GM04504 (cell line): ENCODE results near the gene DLAT.
"Not testable (repeated sequence)": the region's sequence is repeated elsewhere in the genome, so short reads cannot be mapped to it uniquely, and the experiment has no call there.

ENCODE experiments used
- DNase-seq: peaks from one replicate; pipeline ENCODE4 v3.0.0-alpha.2; 2012; ENCODE audit warnings: low read depth

DLAT gene

DNA sequence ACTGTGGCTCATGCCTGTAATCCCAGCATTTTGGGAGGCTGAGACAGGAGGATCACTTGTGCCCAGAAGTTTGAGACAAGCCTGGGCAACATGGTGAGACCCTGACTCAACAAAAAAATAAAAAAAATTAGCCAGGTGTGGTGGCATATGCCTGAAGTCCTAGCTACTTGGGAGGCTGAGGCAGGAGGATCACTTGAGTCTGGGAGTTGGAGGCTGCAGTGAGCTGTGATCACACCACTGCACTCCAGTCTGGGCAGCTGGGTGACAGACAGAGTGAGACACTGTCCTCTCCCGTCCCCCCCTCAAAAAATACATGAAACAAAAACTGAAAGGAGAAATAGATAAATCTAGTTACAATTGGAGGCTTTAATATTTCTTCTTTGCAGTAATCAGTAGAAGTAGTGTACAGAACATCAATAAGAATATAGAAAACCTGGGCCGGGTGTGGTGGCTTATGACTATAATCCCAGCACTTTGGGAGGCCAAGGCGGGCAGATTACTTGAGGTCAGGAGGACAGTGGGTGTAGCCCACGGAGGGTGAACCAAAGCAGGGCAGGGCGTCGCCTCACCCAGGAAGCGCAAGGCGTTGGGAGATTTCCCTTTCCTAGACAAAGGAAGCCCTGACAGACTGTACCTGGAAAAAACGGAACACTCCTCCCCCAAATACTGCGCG lies 19.6 kb upstream of the DLAT start:
- no peak for DNase-seq

DNA sequence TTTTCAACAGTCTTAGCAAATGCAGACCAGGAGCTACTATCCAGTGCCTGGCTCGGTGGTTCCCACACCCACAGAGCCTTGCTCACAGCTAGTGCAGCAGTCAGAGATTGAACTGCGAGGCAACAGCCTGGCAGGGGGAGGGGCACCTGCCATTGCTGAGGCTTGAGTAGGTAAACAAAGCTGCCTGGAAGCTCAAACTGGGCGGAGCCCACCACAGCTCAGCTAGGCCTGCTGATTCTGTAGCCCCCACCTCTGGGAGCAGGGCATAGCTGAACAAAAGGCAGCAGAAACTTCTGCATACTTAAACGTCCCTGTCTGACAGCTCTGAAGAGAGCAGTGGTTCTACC lies 19.1 kb upstream of the DLAT start:
- DNase-seq = not testable (repeated sequence)

DNA sequence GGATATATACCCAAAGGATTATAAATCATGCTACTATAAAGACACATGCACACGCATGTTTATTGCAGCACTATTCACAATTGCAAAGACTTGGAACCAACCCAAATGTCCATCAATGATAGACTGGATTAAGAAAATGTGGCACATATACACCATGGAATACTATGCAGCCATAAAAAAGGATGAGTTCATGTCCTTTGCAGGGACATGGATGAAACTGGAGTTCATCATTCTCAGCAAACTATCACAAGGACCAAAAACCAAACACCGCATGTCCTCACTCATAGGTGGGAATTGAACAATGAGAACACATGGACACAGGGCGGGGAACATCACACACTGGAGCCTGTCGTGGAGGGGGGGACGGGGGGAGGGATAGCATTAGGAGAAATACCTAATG lies 13.8 kb upstream of the DLAT start:
- DNase-seq = not testable (repeated sequence)

DNA sequence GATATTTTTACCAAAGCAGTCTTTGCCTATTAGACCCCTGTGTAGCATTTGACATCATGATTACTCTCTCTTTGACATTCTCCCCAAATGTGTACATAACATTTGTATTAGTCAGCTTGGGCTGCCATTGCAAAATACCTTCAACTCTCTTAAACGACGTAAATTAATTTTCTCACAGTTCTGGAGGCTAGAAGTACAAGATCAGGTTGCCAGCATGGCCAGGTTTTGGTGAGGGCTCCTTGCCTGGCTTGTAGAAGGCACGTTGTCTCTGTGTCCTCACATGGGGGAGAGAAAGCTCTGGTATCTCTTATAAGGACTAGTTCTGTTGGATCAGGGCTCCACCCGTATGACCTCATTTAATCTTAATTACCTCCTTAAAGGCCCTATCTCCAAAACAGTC lies 12.3 kb upstream of the DLAT start:
- no peak for DNase-seq

DNA sequence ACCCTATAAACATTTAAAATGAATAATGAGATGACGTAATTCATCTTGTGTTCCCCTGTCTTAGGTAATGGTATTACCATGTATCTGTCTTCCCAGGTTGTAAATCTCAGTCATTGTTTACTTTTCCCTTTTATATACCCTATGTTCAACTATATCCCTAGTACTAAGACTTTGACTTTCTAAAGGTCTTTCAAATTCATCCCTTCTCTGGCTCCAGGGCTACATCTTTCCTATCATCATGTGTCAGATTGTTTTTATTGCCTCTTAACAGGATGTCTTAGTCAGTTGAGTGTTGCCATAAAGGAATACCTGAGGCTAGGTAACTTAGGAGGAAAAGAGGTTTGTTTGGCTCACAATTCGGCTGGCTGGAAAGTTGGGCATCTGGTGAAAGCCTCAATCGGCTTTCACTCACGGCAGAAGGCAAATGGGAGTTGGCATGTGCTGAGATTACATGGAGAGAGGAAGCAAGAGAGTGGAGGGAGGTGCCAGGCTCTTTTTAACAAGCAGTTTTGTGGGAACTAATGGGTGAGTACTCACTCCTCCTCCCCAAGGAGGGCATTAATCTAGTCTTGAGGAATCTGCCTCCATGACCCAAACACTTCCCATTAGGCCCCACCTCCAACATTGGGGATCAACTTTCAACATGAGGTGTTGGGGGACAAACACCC lies 11.6 kb upstream of the DLAT start:
- DNase-seq = no peak

DNA sequence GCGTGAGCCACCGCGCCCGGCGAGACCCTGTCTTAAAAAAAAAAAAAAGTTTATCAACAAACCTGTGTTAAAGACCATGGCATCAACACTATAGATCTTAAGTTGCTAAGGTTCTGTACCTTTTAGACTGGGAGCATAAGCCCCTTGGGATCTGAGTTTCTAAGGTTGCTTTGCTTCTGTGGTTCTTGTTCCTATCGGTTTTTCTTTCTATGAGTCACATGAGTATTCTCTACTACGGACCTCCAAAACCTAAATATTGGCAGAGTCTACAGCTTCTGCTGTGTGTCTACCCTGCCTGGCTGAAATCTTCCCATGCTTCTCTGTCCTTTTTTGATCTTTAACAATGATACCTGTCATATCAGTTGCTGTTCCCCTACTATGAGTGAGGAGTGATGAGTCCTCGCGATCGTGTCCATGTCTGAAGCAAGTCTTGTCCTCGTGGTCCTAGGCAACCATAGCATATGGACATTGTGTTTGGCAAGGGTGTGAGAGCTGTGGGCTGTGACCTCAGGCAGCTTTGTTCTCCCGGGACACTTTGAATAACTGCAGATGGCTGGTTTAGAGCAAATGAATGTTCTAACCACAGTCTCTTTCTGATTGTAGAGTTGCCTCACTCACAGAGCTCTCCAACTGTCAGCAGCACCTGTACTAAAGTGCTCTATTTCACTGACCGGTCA lies 9.0 kb upstream of the DLAT start:
- DNase-seq = no peak

DNA sequence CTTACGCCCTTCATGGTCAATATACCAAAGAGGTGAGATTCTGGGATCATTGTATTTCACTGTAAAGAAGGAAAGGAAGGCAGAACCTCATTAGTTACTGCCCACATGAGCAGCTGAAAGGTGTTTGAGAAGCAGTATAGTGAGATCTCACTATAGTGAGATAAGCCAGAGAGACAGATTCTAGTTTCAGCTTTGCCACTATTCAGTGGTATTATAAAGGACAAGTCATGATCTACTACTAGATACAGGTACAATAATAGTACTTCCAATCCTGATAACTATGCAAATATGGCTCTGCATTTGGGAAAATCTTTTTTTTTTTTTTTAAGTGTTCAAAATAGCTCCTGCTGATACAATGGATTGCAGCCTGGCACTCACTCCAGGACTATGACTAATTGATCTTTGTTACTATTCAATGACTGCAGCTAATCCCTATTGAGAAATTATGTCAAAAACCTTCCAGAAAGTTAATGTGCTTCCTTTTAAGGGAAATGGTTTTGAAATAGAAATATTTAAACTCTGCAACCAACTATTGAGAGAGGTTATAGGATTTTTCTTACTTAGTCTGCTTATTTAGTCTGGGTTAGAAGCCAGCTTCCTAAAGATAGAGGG lies 8.3 kb upstream of the DLAT start:
- peak; percentile 50 for DNase-seq

DNA sequence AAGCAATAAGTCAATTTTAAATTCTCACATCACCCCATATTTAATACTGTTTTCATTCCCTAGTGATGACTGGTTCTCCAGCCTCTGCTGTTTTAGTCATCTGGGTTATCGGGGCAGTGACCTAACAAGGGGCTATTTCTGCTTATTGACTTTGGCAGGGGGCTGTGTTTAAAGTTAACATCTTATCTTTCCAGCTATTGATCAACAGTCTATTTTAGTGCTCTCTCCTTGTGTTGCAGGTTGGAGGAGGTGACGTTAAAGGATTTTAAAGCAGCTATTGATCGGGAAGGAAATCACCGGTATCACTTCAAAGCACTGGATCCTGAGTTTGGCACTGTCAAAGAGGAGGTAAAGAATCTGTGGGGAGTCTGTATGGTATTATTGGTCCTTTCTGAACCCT lies 7.7 kb upstream of the DLAT start:
- no peak for DNase-seq

DNA sequence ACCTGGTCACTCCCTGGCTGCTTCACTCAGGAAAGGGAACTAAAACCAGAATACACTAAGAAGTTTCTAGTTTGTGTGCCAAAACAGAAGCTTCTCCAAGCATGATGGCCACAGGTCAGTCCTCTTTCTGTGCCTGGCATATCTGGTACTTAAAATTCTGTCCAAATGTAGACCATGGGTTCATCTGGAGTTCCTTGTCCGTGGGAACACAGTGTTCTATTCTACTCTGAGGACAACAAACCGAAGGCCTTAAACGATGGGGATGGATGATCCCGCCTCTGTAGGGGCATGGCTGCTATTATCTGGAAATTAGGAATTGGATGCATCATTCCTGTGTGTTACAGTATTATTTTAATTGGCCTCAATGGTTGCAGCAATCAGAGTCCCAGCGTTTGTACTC lies 6.1 kb upstream of the DLAT start:
- no peak for DNase-seq

DNA sequence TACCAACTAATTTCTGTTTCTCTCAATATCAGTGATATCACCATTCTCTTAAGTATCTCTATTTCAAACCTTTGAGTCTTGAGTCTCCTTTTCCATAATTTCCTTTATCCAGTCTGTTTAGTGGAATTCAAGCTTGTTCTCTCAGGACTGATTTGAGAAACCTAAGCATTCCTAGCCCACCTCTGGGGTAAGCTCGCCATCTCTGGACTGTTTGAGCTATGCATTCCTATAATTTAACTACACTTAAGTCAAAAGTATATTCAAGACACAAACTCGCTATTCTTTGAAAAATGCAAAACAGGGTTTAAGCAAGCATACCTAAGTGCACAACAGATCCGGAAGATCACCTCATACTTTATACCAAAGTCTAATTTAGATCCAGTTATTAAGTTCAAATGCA lies 2.1 kb upstream of the DLAT start:
- no peak for DNase-seq

DNA sequence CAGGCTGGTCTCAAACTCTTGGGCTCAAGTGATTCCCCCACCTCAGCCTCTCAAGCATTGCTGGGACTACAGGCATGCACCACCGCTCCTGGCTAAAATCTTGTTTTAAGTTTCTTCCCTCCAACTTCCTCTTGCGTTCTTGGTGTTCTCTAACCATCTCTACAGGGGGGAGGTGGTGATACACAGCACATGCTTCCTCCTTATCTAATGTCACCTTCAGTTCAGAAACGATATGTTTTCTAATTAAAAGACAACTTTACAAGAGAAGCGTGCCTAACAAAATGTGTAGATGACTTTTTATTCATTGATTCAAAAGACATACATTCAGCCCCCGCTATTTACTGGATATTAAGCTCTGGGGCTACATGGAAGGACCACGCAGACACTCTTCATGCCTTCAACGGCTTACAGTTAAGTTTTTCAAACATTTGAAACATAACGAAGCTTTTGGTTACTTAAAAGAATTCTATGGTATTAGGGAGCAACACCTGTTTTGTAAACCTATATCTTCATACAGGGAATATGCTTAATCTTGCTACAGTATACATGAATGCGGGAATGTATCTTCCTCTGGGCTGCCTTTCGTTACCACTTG lies 933 bp upstream of the DLAT start:
- DNase-seq = no peak

DNA sequence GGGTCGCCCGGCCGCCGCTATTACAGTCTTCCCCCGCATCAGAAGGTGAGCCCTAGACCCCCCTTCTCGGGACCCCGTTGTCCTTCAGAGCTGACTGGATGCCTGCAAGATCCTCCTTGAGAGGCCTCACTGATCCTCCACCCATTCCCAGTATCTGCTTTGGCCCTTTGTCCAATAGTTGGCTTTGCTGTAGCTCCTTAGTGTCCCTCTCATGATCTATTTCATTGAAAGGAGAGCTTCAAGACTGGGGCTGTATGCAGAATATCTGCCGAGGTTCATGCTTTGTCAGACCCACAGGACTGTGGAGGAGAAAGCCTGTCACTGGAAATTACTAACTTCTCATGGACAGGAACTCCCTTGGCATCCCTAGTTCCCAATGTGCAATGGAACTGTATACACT lies 499 bp downstream of the DLAT start:
- no peak for DNase-seq

DNA sequence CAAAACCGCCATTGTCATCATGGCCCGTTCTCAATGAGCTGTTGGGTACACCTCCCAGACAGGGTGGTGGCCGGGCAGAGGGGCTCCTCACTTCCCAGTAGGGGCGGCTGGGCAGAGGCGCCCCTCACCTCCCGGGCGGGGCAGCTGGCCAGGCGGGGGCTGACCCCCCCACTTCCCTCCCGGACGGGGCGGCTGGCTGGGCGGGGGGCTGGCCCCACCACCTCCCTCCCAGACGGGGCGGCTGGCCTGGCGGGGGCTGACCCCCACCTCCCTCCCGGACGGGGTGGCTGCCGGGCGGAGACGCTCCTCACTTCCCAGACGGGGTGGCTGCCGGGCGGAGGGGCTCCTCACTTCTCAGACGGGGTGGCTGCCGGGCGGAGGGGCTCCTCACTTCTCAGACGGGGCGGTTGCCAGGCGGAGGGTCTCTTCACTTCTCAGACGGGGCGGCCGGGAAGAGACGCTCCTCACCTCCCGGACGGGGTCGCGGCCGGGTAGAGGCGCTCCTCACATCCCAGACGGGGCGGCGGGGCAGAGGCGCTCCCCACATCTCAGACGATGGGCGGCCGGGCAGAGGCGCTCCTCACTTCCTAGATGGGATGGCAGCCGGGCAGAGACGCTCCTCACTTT lies 1.7 kb downstream of the DLAT start:
- DNase-seq = not testable (repeated sequence)

DNA sequence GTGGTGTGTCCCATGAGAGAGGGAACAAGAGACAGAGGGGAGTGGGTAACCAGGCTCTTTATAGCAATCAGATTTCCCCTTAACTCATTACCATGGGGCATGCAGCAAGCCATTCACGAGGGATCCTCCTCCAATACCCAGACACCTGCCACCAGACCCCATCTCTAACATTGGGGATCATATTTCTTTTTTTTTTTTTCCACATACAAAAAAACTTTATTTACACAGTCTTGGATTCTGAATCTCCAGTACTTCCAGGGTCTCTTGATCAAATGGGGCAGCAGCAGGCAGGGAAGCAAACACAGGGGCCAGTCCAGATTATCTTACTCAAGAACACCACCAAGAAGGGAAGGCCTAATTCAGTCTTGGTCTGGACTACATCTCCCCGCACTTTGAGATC lies 4.3 kb downstream of the DLAT start:
- DNase-seq = no peak

DNA sequence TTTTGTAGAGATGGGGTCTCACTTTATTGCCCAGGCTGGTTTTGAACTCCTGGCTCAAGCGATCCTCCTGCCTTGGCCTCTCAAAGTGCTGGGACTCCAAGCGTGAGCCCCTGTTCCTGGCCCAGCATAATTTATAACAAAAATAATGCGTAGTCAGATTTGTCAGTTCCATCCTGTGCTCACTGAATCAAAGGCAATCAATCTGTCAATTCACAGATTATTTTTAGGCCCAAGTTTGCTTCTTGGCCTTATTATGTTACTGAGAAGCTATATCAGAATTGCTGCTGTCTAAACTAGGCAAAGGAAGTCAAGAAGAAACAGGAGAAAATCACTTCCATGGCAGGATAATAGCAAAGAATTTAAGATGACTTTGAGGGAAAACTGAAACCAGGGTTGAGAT lies 8.7 kb downstream of the DLAT start:
- DNase-seq = no peak

DNA sequence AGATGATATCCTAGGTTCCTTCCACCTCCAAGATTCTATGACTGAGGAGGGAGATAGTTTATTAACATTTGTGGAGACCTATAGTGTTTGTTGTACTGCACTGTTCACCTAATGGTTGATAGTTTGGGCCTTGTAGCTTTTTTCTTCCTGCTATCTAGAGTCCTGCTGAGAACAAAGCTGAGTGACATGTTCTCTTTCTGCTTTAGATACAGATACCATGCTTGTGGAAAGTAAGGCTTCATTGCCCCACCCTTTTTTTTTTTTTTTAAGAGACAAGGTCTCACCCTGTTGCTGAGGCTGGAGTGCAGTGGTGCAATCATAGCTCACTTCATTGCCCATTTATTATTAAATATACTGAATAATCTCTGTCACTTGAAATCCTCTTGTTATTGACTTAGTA lies 12.3 kb downstream of the DLAT start:
- DNase-seq = no peak

DNA sequence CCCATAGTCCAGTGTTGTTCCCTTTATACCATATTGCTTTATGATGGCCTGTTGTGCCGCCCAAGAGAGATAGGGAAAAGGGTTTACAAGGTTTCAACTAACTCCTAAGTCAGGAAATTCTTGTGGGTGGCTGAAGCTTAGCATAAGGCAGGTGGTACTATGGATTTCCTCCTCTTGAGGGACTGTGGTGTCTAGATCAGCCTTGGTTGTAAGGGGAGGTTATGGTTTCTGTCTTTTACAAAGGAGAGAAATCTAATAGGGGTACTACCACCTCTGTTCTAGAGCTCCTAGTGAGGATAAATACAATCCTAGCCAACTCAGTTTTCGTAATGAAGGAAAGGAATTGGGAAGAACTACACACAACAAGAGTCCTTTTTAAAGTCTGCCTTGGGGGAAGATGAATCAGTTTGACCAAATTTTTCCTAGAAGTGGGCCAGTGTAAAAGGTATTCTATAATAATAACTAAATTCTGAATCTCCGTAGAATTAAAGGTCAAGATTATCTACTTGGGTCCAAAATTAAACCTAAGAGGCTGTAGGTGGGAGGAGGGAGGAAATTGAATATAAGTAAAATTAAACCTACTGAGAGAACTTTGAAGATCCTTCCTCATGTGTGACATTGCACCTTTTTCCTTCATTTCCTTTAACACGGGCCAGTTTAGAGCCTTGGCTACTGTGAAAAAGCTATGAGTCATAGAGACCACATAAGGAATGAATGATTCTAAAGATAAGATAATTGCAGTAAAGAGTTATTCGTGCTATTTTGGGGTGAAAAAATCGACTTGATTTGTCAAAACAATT lies 17.2 kb downstream of the DLAT start:
- peak; percentile 12 for DNase-seq

DNA sequence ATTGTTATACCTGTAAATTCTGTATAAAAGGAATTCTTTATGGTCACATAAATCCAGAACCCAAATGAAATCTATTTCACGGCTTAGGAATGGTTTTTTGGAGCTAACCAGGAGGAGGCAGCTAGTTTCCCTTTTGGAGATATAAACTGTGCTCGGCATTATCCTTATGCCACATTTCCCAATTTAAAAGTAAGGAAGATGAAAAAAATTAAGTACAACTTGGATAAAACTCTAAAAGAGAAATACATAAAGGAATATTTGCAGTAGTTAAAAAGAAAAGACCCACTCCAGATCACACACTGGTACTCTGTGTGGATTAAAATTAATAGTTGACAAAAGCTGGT lies 17.7 kb downstream of the DLAT start:
- no peak for DNase-seq

DNA sequence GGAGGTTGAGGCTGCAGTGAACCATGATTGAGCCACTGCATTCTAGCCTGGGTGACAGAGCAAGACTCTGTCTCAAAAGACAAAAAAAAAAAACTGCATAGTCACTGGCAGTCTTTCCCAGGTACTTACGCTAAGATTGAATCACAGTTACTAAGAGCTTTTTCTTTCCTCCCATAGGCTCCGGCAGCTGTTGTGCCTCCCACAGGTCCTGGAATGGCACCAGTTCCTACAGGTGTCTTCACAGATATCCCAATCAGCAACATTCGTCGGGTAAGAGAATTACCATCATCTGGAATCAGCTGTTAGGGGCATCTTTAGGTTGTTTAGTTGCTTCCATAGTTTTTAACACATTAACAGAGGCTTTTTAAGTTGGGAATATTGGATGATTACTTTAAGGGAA lies 19.8 kb downstream of the DLAT start:
- DNase-seq = no peak

DNA sequence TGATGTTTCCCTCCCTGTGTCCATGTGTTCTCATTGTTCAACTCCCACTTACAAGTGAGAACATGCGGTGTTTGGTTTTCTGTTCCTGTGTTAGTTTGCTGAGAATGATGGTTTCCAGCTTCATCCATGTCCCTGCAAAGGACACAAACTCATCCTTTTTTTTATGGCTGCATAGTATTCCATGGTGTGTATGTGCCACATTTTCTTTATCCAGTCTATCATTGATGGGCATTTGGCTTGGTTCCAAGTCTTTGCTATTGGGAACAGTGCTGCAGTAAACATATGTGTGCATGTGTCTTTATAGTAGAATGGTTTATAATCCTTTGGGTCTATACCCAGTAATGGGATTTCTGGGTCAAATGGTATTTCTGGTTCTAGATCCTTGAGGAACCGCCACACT lies 21.4 kb downstream of the DLAT start:
- DNase-seq = not testable (repeated sequence)

DNA sequence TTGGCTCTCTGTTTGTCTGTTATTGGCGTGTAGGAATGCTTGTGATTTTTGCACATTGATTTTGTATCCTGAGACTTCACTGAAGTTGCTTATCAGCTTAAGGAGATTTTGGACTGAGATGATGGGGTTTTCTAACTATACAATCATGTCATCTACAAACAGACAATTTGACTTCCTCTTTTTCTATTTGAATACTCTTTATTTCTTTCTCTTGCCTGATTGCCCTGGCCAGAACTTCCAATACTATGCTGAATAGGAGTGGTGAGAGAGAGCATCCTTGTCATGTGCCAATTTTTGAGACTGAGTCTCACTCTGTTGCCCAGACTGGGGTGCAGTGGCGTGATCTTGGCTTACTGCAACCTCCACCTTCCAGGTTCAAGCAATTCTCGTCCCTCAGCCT lies 23.0 kb downstream of the DLAT start:
- not testable (repeated sequence) for DNase-seq

DNA sequence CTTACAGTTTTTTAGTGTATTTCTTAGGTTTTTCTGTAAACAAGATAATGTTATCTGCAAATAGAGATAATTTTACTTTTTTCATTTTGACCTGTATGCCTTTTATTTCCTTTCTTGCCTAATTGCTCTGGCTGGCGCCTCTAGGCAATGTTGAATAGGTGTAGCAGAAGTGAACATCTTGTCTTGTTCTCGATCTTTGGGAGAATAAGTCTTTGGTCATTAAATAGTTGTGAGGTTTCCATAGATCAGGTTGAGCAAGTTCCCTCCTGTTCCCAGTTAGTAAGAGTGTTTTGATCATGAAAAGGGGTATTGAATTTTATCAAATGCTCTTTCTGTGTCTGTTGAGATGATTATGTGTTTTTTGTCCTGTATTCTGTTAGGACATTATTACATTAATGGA lies 24.6 kb downstream of the DLAT start:
- DNase-seq = no peak
